GM12878 (cell line): ENCODE measurements around the gene CD7. TPM values are rescaled to one million over a fixed set of nuclear protein-coding genes. Genes with fewer than 3 reads are reported as not detected.

Experiments
- ATAC-seq: fragments of 200-7000 bp; cut with Tn5 transposase; 3 replicates; pipeline ENCODE4 v1.9.1; 2020; ENCODE audit warnings: mild to moderate bottlenecking, moderate library complexity
- BruUV-seq: library from RNA; stranded (reverse); fragments of 400-500 nt; replicated peaks from 2 replicates; lab custom pipeline; 2021; lab: Mats Ljungman, UMichigan
- CTCF ChIA-PET: fragments of 300-600 bp; sonication (Branson Sonifier 250); formaldehyde crosslinking; extraction: SDS; loops from one replicate; lab custom pipeline; 2021; ENCODE audit warnings: inconsistent platforms; lab: Yijun Ruan, JAX
- POLR2A ChIA-PET: fragments of 350-600 bp; formaldehyde crosslinking; extraction: SDS; loops from one replicate; lab custom pipeline; 2021; ENCODE audit warnings: inconsistent platforms; lab: Charles Lee
- RAD21 ChIA-PET: fragments of 300-600 bp; sonication (Branson Sonifier 250); formaldehyde crosslinking; loops from one replicate; lab custom pipeline; 2023; ENCODE audit warnings: antibody characterized with exemption; ENCODE audit not compliant: unreplicated experiment; lab: Charles Lee
- SMC1A ChIA-PET: fragments of 300-600 bp; sonication (Branson Sonifier 250); formaldehyde crosslinking; loops from one replicate; lab custom pipeline; 2023; ENCODE audit not compliant: unreplicated experiment, uncharacterized antibody; lab: Charles Lee
- DNase-seq: peaks from one replicate; pipeline ENCODE4 v3.0.0-alpha.2; 2011; ENCODE audit warnings: low read depth, low spot score
- FAIRE-seq: peaks from 3 replicates; lab custom pipeline; 2011; peaks lifted over from hg19 to GRCh38; lab: Jason Lieb, UNC
- H2AFZ ChIP-seq: 2 replicates; pipeline ENCODE4 v1.6.0; 2011; ENCODE audit warnings: low read depth, low read length, control low read depth; ENCODE audit not compliant: control insufficient read depth
- H3K27ac ChIP-seq: 2 replicates; pipeline ENCODE4 v1.5.1; 2011; ENCODE audit warnings: control low read depth; ENCODE audit not compliant: control insufficient read depth, insufficient read depth
- H3K27me3 ChIP-seq, 2 experiments: replicated peaks in 1 of 2; 2 replicates each; pipeline versions ENCODE4 v1.6.0 to v1.6.1; 2011; ENCODE audit warnings: low read length in 1 of 2; ENCODE audit not compliant: control insufficient read depth in 2 of 2, insufficient read depth in 2 of 2
- H3K36me3 ChIP-seq, 2 experiments: 2 replicates each; pipeline ENCODE4 v1.5.1; 2011; ENCODE audit warnings: low read length in 1 of 2; ENCODE audit not compliant: control insufficient read depth in 2 of 2, insufficient read depth in 2 of 2
- H3K4me1 ChIP-seq: 2 replicates; pipeline ENCODE4 v1.6.1; 2011; ENCODE audit warnings: mild to moderate bottlenecking, low read length, moderate library complexity, mixed read lengths; ENCODE audit not compliant: control insufficient read depth, insufficient read depth
- H3K4me2 ChIP-seq: 2 replicates; pipeline ENCODE4 v1.6.0; 2011; ENCODE audit warnings: control low read depth; ENCODE audit not compliant: control insufficient read depth, insufficient read depth
- H3K4me3 ChIP-seq: fragments of 200-600 bp; sonication (generic); 2 replicates; pipeline ENCODE4 v1.5.1; 2016
- H3K79me2 ChIP-seq: 2 replicates; pipeline ENCODE4 v1.6.0; 2011; ENCODE audit warnings: low read length; ENCODE audit not compliant: control insufficient read depth, insufficient read depth
- H3K9ac ChIP-seq: 2 replicates; pipeline ENCODE4 v1.8.0; 2011; ENCODE audit warnings: low read length, control low read depth, mixed read lengths; ENCODE audit not compliant: control insufficient read depth, insufficient read depth
- H3K9me3 ChIP-seq: replicated peaks from 3 replicates; pipeline ENCODE4 v1.5.1; 2011; ENCODE audit warnings: mild to moderate bottlenecking, low read length; ENCODE audit not compliant: control insufficient read depth, insufficient read depth
- H4K20me1 ChIP-seq: 2 replicates; pipeline ENCODE4 v1.6.0; 2011; ENCODE audit not compliant: control insufficient read depth, insufficient read depth
- ASH2L ChIP-seq: fragments of 300-600, 200-600 bp; sonication (generic); IDR thresholded peaks from 2 replicates; pipeline ENCODE4 v1.6.1; 2017; ENCODE audit warnings: low read depth, mild to moderate bottlenecking, borderline replicate concordance
- BRCA1 ChIP-seq: IDR thresholded peaks from 2 replicates; pipeline ENCODE4 v1.6.1; 2011; ENCODE audit warnings: low read depth, low read length, improper control_type of control experiment
- CHD2 ChIP-seq: IDR thresholded peaks from 2 replicates; pipeline ENCODE4 v1.6.1; 2011; ENCODE audit warnings: low read depth, low read length, improper control_type of control experiment, borderline replicate concordance
- IKZF1 ChIP-seq: fragments of 450-650 bp; conservative IDR thresholded peaks from 2 replicates; pipeline ENCODE4 v1.6.1; 2017; ENCODE audit warnings: antibody characterized with exemption, mild to moderate bottlenecking
- KLF5 ChIP-seq: fragments of 450-650 bp; IDR thresholded peaks from 2 replicates; pipeline ENCODE4 v1.6.1; 2014; ENCODE audit warnings: mild to moderate bottlenecking; ENCODE audit not compliant: partially characterized antibody
- LARP7 ChIP-seq: fragments of 450-650 bp; IDR thresholded peaks from 2 replicates; pipeline ENCODE4 v1.6.1; 2017; ENCODE audit warnings: mild to moderate bottlenecking
- MEF2B ChIP-seq: fragments of 450-650 bp; IDR thresholded peaks from 2 replicates; pipeline ENCODE4 v1.6.1; 2018; ENCODE audit warnings: mild to moderate bottlenecking, moderate library complexity; ENCODE audit not compliant: partially characterized antibody, poor library complexity, severe bottlenecking
- MTA3 ChIP-seq: IDR thresholded peaks from 2 replicates; pipeline ENCODE4 v1.6.1; 2012; ENCODE audit warnings: low read length, inconsistent platforms, borderline replicate concordance
- YY1 ChIP-seq: IDR thresholded peaks from 2 replicates; pipeline ENCODE4 v1.6.1; 2011; ENCODE audit warnings: low read depth, mild to moderate bottlenecking, low read length
- ZNF217 ChIP-seq: fragments of 450-650 bp; IDR thresholded peaks from 2 replicates; pipeline ENCODE4 v1.6.1; 2017; ENCODE audit warnings: antibody characterized with exemption, mild to moderate bottlenecking
- ZZZ3 ChIP-seq: IDR thresholded peaks from 2 replicates; pipeline ENCODE4 v1.6.1; 2011; ENCODE audit warnings: low read depth; ENCODE audit not compliant: control insufficient read depth, insufficient read length
- WGBS: methylation state at CpG from one replicate; pipeline ENCODE4 v1.1.6; 2016; ENCODE audit warnings: low lambda C conversion rate; ENCODE audit not compliant: insufficient replicate concordance, insufficient coverage; ENCODE audit errors: missing lambda C conversion rate; 5-methylcytosine and 5-hydroxymethylcytosine counted together
- in situ Hi-C: fragments of 300-500 bp; cut with MboI; formaldehyde crosslinking; loops from 9 replicates; pipeline ENCODE4 v1.14.3; 2018; ENCODE audit warnings: mixed read lengths
- intact Hi-C: fragments of 100-400 bp; cut with micrococcal nuclease; formaldehyde crosslinking; loops from one replicate; pipeline ENCODE4 v1.14.2; 2022; ENCODE audit not compliant: unreplicated experiment
- polyA plus RNA-seq, 11 experiments: library from polyadenylated mRNA; depleted of rRNA in 4 of 11; unstranded in 6 of 11; stranded (reverse) in 5 of 11; fragments of >200 nt; fragmentation: Nextera tagmentation in 4 of 11; fragmentation: Illumina TruSeq in 1 of 11; extraction: Ambion mirVana in 4 of 11; extraction: Trizol in 1 of 11; gene quantifications; 1 replicate in 1 of 11; 2 replicates in 10 of 11; pipeline versions ENCODE4 v1.2.1 to v1.2.3, GENCODE V29; 2011 to 2016; ENCODE audit warnings: inconsistent platforms in 2 of 11, missing spikeins in 2 of 11, low read depth in 1 of 11
- total RNA-seq, 4 experiments: library from RNA; depleted of rRNA in 3 of 4; stranded (reverse); fragments of >200 nt in 3 of 4; fragmentation: Illumina TruSeq in 1 of 4; extraction: Trizol in 1 of 4; gene quantifications; 2 replicates each; pipeline versions ENCODE4 v1.2.1 to v1.2.3, GENCODE V29; 2013 to 2021
- TF ChIP-seq, protein P1 (sequence below): fragments of 450-650 bp; IDR thresholded peaks from 2 replicates; pipeline ENCODE4 v1.6.1; 2016; ENCODE audit warnings: mild to moderate bottlenecking

Gene CD7
- total and polyA plus RNA-seq, 10 of the 15 experiments (the other 5 are each of a cell fraction or from before 2014, with no cell fraction given), result 0.33 TPM; not detected in 9

DNA sequence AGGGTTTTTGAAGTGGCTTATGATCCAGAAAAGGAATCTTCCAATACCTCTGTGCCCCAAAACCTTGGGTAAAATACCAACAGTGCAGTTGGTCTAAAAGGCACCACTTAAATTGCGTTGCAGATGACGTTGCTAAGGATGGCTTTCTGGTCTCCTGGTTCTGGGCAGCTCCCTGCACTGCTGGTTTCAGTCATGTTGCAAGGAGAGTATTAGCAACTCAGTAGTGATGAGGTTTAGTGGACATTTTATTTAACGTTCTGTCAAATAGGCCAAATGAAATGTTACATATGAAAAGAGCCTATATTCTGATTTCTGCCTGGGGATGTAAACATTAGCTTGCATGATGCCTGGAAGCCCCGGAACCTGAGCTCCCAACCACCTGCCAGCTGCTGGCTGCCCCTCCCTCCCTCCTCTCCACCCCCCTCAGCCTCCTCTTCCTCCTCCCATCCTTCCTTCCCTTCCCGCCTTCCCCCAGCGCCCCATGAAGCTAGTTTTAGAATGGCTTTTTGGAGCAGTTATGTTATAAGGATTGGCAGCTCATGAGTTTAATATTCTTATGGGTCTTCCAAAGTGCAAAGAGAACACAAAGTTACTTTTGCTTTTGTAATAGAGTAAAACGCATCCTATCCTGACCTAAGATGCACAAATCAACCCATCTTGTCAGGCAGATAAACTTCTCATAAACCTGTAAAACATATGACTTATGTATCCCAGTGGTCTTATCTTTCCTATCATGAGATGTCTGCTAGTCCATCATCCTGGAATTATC lies 20.7 kb downstream of the CD7 start:
- no TSS peak for BruUV-seq
- no peaks in the 10 kb centered on the region for H3K9me3 ChIP-seq
- peaks cover 4% of the 10 kb centered on the region for H3K79me2 ChIP-seq
- SMC1A ChIA-PET, result interaction anchor here (0.5 to 2.4 kb wide), 9 partner anchors 25 to 565 kb away, joined by 3 to 15 read pairs (median 4); no protein-coding TSS in a partner anchor
- WGBS, result 40% methylated on average over 6 of the region's 7 CpGs
- POLR2A ChIA-PET, result interaction anchor here (0.8 to 3.0 kb wide), 12 partner anchors 10 to 320 kb away, joined by 3 to 20 read pairs (median 4); partner anchors contain the start of genes CCDC57, CSNK1D and SLC16A3
- ATAC-seq (no peak), DNase-seq (no peak), FAIRE-seq (no peak)
- CTCF ChIA-PET, result interaction anchor here (1.0 to 8.7 kb wide), 4 partner anchors 27 to 204 kb away, joined by 3 to 94 read pairs (median 4); partner anchors contain the start of gene SLC16A3
- H3K4me1 ChIP-seq, result peaks cover 25% of the 10 kb centered on the region
- H4K20me1 ChIP-seq, result no peaks in the 10 kb centered on the region
- no peaks in the 10 kb centered on the region for H3K27me3 ChIP-seq
- intact Hi-C loops (no loop called here), in situ Hi-C loops (no loop called here)
- H3K4me3 ChIP-seq, result peak overlapping the region; percentile 79
- peak overlapping the region; percentile 91 for H3K4me2 ChIP-seq
- no peaks in the 10 kb centered on the region for H3K36me3 ChIP-seq
- peak overlapping the region; percentile 90 for H3K9ac ChIP-seq
- RAD21 ChIA-PET, result interaction anchor here (1.0 to 7.9 kb wide), 8 partner anchors 9 to 91 kb away, joined by 3 to 77 read pairs (median 5); no protein-coding TSS in a partner anchor
- H3K27ac ChIP-seq, result peak overlapping the region; percentile 80; the same call in 1 of the 2 replicates
- H2AFZ ChIP-seq, result peak overlapping the region; percentile 85
- TF ChIP-seq MTA3, result 0 out of 2 replicates have a peak, but pooled peaks have one; percentile 5
- no peak for TF ChIP-seq KLF5
- TF ChIP-seq LARP7, result 0 out of 2 replicates have a peak, but pooled peaks have one; percentile 47
- TF ChIP-seq, all 136 proteins: peak for 2

DNA sequence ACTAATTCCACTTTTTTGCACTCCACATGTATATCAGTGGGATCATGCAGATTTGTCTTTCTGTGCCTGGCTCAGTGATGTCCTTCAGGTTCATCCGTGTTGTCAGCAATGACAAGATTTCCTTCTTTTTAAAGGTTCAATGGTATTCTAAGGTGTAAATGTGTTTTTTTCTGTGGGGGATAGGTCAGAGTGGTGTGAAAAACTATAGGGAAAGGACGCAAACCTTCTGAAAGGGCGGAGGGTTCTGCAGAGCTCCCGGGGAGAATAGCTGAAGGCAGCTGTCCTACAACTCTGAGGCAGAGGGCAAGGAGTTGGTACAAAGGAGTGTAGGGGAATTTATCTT lies 22.0 kb downstream of the CD7 start:
- no peaks in the 10 kb centered on the region for H3K27me3 ChIP-seq
- no peak overlapping the region for H3K9ac ChIP-seq
- no peaks in the 10 kb centered on the region for H4K20me1 ChIP-seq
- ATAC-seq, result no peak
- in situ Hi-C loops (no loop called here), intact Hi-C loops (no loop called here)
- peaks cover 14% of the 10 kb centered on the region for H3K4me1 ChIP-seq
- ChIA-PET SMC1A (no interaction called here), CTCF (no interaction called here), RAD21 (interaction anchor here (1.6 to 3.2 kb wide), 2 partner anchors 12 to 27 kb away, joined by 3 to 6 read pairs; no protein-coding TSS in a partner anchor), POLR2A (no interaction called here)
- no peak for FAIRE-seq
- no peaks in the 10 kb centered on the region for H3K9me3 ChIP-seq
- no peak overlapping the region for H3K4me2 ChIP-seq
- no peak overlapping the region for H3K4me3 ChIP-seq
- no peaks in the 10 kb centered on the region for H3K36me3 ChIP-seq
- TF ChIP-seq BRCA1 (no peak), ZZZ3 (no peak), ZNF217 (no peak), MEF2B (no peak), YY1 (no peak), IKZF1 (no peak), CHD2 (no peak), ASH2L (no peak)
- TF ChIP-seq, protein P1, sequence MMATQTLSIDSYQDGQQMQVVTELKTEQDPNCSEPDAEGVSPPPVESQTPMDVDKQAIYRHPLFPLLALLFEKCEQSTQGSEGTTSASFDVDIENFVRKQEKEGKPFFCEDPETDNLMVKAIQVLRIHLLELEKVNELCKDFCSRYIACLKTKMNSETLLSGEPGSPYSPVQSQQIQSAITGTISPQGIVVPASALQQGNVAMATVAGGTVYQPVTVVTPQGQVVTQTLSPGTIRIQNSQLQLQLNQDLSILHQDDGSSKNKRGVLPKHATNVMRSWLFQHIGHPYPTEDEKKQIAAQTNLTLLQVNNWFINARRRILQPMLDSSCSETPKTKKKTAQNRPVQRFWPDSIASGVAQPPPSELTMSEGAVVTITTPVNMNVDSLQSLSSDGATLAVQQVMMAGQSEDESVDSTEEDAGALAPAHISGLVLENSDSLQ, result no peak
- no peak for DNase-seq
- H3K79me2 ChIP-seq, result peaks cover 4% of the 10 kb centered on the region
- no TSS peak for BruUV-seq
- H2AFZ ChIP-seq, result no peak overlapping the region
- H3K27ac ChIP-seq, result no peak overlapping the region
- 77% methylated on average over 4 of the region's 4 CpGs for WGBS
